HEK293T (cell line): ENCODE data around the gene HARBI1.

Experiments used
- CTCF ChIA-PET: fragments of 350-600 bp; formaldehyde crosslinking; extraction: SDS; loops from one replicate; lab custom pipeline; 2021; ENCODE audit warnings: antibody characterized with exemption, inconsistent platforms; lab: Yijun Ruan, JAX
- POLR2A ChIA-PET: fragments of 350-600 bp; formaldehyde crosslinking; extraction: SDS; loops from one replicate; lab custom pipeline; 2020; ENCODE audit warnings: antibody characterized with exemption, inconsistent platforms; lab: Yijun Ruan, JAX
- DNase-seq: peaks from one replicate; pipeline ENCODE4 v3.0.0; 2012; ENCODE audit warnings: mixed read lengths; ENCODE audit errors: extremely low spot score
- ARNT ChIP-seq: fragments of 450-650 bp; IDR thresholded peaks from 2 replicates; pipeline ENCODE4 v1.6.1; 2017; ENCODE audit warnings: mild to moderate bottlenecking
- BHLHE40 ChIP-seq: fragments of 450-650 bp; IDR thresholded peaks from 2 replicates; pipeline ENCODE4 v1.6.1; 2016; ENCODE audit warnings: mild to moderate bottlenecking, moderate library complexity, borderline replicate concordance
- CTBP1 ChIP-seq: fragments of 450-650 bp; IDR thresholded peaks from 2 replicates; pipeline ENCODE4 v1.6.1; 2016; ENCODE audit warnings: borderline replicate concordance
- ELF4 ChIP-seq: fragments of 450-650 bp; IDR thresholded peaks from 2 replicates; pipeline ENCODE4 v1.6.1; 2017; ENCODE audit warnings: antibody characterized with exemption
- FOXA1 ChIP-seq: fragments of 450-650 bp; IDR thresholded peaks from 2 replicates; pipeline ENCODE4 v1.6.1; 2016; ENCODE audit warnings: mild to moderate bottlenecking
- FOXK2 ChIP-seq: fragments of 450-650 bp; IDR thresholded peaks from 2 replicates; pipeline ENCODE4 v1.6.1; 2016; ENCODE audit warnings: mild to moderate bottlenecking
- FOXM1 ChIP-seq: fragments of 450-650 bp; IDR thresholded peaks from 2 replicates; pipeline ENCODE4 v1.6.1; 2017; ENCODE audit warnings: mild to moderate bottlenecking, borderline replicate concordance
- HDGF ChIP-seq: fragments of 450-650 bp; IDR thresholded peaks from 2 replicates; pipeline ENCODE4 v1.6.1; 2017; ENCODE audit warnings: antibody characterized with exemption, borderline replicate concordance
- L3MBTL2 ChIP-seq: fragments of 450-650 bp; conservative IDR thresholded peaks from 2 replicates; pipeline ENCODE4 v1.6.1; 2016; ENCODE audit warnings: mild to moderate bottlenecking
- LEF1 ChIP-seq: fragments of 450-650 bp; IDR thresholded peaks from 2 replicates; pipeline ENCODE4 v1.6.1; 2017; ENCODE audit warnings: mild to moderate bottlenecking, borderline replicate concordance
- NFRKB ChIP-seq: fragments of 450-650 bp; IDR thresholded peaks from 2 replicates; pipeline ENCODE4 v1.6.1; 2016; ENCODE audit warnings: mild to moderate bottlenecking, moderate library complexity
- SP1 ChIP-seq: fragments of 450-650 bp; IDR thresholded peaks from 2 replicates; pipeline ENCODE4 v1.6.1; 2017
- SUZ12 ChIP-seq: fragments of 450-650 bp; IDR thresholded peaks from 2 replicates; pipeline ENCODE4 v1.6.1; 2016; ENCODE audit warnings: mild to moderate bottlenecking
- TARDBP ChIP-seq: fragments of 450-650 bp; IDR thresholded peaks from 2 replicates; pipeline ENCODE4 v1.6.1; 2016
- ZNF384 ChIP-seq: fragments of 450-650 bp; IDR thresholded peaks from 2 replicates; pipeline ENCODE4 v1.6.1; 2016
- TF ChIP-seq, protein P1 (sequence below): fragments of 450-650 bp; IDR thresholded peaks from 2 replicates; pipeline ENCODE4 v1.6.1; 2016

Gene HARBI1

GRCh38 chr11:46607516-46607915 lies 9.5 kb downstream of the HARBI1 start:
- TF ChIP-seq ELF4 (no peak), HDGF (no peak), BHLHE40 (no peak), SUZ12 (no peak), TARDBP (no peak), LEF1 (no peak), FOXM1 (no peak), SP1 (no peak), FOXA1 (no peak), FOXK2 (no peak), L3MBTL2 (no peak)
- TF ChIP-seq, protein P1, sequence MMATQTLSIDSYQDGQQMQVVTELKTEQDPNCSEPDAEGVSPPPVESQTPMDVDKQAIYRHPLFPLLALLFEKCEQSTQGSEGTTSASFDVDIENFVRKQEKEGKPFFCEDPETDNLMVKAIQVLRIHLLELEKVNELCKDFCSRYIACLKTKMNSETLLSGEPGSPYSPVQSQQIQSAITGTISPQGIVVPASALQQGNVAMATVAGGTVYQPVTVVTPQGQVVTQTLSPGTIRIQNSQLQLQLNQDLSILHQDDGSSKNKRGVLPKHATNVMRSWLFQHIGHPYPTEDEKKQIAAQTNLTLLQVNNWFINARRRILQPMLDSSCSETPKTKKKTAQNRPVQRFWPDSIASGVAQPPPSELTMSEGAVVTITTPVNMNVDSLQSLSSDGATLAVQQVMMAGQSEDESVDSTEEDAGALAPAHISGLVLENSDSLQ = no peak
- ChIA-PET POLR2A (interaction anchor here (1.2 to 1.6 kb wide), 2 partner anchors 9 to 13 kb away, joined by 3 to 5 read pairs; partner anchors contain the start of gene AMBRA1), CTCF (interaction anchor here (0.6 kb wide), 1 partner anchor 215 kb away, joined by 4 read pairs; no protein-coding TSS in a partner anchor)
- no peak for DNase-seq

DNA sequence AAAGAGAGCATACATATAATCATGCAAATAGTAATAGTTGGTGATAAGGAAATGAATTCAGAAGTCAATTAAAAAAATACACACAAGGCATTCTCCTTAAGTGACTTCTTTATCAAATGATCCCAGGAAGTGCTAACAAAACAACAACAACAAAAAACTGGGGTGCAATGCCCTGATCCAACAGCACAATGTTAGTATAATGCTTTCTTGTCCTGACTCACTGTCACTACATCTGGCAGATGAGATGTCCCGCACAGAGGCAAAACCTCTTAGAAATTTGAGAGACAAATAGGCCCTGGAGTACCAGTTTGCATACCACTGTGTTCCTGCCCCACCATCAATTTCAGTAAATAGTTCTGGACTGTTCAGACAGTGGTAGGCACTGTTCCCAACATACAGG lies 12.2 kb downstream of the HARBI1 start:
- no peak for DNase-seq
- ChIA-PET CTCF (interaction anchor here (0.6 kb wide), 2 partner anchors 165 to 221 kb away, joined by 4 to 5 read pairs; no protein-coding TSS in a partner anchor), POLR2A (no interaction called here)
- TF ChIP-seq ZNF384 = no peak
- TF ChIP-seq TARDBP = no peak
- no peak for TF ChIP-seq FOXM1
- no peak for TF ChIP-seq FOXK2
- no peak for TF ChIP-seq NFRKB
- no peak for TF ChIP-seq BHLHE40

- TF ChIP-seq, protein P1 = no peak
- TF ChIP-seq LEF1 = no peak
- no peak for TF ChIP-seq SUZ12
- TF ChIP-seq L3MBTL2 = no peak
- ChIA-PET CTCF (no interaction called here), POLR2A (no interaction called here)
- DNase-seq = no peak
These were observed 13.2 kb downstream of the HARBI1 start for GRCh38 chr11:46603704-46604308.

DNA sequence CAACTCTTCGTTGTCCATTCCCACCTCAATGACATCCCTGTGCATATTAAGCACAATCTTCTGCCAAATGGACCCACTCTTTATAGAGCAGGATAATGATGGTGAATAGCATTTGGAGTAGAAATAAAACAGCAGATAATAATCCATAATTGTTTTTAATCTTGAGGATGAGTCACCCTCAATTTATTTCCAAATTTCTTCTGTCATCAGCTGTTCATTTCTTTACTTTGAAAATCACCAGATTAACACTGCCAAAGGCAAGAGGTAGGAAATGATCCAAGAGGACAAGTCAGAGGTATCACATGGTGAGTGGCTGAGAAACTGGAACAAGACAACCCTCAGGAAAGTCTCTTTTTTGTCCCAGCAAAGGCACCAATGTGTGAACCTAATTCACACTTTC lies 15.9 kb downstream of the HARBI1 start:
- DNase-seq = no peak
- no peak for TF ChIP-seq ELF4
- no peak for TF ChIP-seq FOXA1
- TF ChIP-seq SP1 = no peak
- TF ChIP-seq FOXK2 = no peak
- no peak for TF ChIP-seq FOXM1
- TF ChIP-seq NFRKB = no peak
- TF ChIP-seq TARDBP = no peak
- no peak for TF ChIP-seq BHLHE40
- TF ChIP-seq ARNT = no peak
- no peak for TF ChIP-seq CTBP1
- no peak for TF ChIP-seq LEF1
- POLR2A ChIA-PET = no interaction called here
- CTCF ChIA-PET = no interaction called here

DNA sequence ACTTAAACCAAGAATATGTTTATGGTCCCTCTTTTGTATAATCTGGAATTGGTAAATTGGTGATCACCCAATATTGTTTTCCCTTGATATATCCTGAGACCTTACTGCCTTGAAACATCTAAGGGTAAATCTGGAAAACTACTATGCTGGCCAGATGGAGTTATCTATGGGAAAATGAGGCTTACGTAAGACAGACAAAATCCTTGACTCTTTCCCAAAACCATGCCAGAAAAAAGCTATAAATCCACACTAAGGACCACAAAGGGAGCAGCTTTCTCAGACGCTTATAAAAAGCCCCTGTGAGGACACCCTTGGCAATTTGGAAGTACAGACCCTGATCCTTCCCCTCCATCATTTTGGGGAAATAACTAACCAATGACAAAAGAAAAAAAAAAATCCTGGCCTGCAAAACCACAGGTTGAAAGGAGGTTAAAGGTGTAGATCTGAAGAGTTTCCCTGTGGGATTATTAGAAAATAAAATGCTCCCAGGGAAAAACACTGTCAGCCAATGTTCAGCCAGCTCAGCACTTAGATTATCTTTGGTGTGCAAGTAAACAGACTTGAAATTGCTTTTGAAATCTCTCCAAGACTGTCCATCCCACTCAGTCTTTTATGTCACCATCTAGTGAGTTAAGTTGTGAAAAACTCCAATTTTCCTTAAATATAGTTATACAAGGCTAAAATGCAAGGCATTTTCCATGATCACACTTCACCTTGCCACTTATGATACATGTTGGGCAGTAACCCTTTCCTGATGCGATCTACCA lies 16.6 kb downstream of the HARBI1 start:
- DNase-seq = no peak
- ChIA-PET POLR2A (no interaction called here), CTCF (interaction anchor here (1.2 kb wide), 1 partner anchor 71 kb away, joined by 5 read pairs; no protein-coding TSS in a partner anchor)
- TF ChIP-seq L3MBTL2 = no peak
- no peak for TF ChIP-seq SUZ12
- no peak for TF ChIP-seq CTBP1
- TF ChIP-seq, protein P1 = no peak

- POLR2A ChIA-PET = no interaction called here
- TF ChIP-seq FOXM1 (no peak), CTBP1 (no peak), BHLHE40 (no peak), TARDBP (no peak), FOXK2 (no peak), SP1 (no peak), SUZ12 (no peak), HDGF (no peak), L3MBTL2 (no peak), LEF1 (no peak), NFRKB (no peak), ELF4 (no peak), ARNT (no peak), FOXA1 (no peak)
- TF ChIP-seq, protein P1 = no peak
- CTCF ChIA-PET = interaction anchor here (1.2 kb wide), 1 partner anchor 70 kb away, joined by 5 read pairs; no protein-coding TSS in a partner anchor
These were observed 17.5 kb downstream of the HARBI1 start for GRCh38 chr11:46599340-46600193.

More at GRCh38 chr11:46599340-46600193, 17.5 kb downstream of the HARBI1 start:
- DNase-seq = no peak
